HepG2 (cell line): ENCODE measurements around the gene KIAA1614. TPM values are rescaled to one million over a fixed set of nuclear protein-coding genes. Genes with fewer than 3 reads are reported as not detected.

Experiments
- ATF4 ChIP-seq, 2 experiments: fragments of 450-650 bp in 1 of 2; sonication (generic) in 1 of 2; formaldehyde crosslinking; IDR thresholded peaks; 2 replicates each; pipeline versions ENCODE4 v1.5.0 to v1.8.0; 2020 to 2022; ENCODE audit warnings: mild to moderate bottlenecking in 1 of 2, missing genetic modification reagents in 1 of 2
- ATRX ChIP-seq: sonication (generic); formaldehyde crosslinking; IDR thresholded peaks from 2 replicates; pipeline ENCODE4 v1.4.0; 2020; ENCODE audit warnings: missing genetic modification reagents, borderline replicate concordance
- CENPT ChIP-seq: sonication (generic); formaldehyde crosslinking; IDR thresholded peaks from 2 replicates; pipeline ENCODE4 v1.8.0; 2022; ENCODE audit warnings: low read depth, mild to moderate bottlenecking, moderate library complexity, missing genetic modification reagents
- CREB1 ChIP-seq, 2 experiments: fragments of 450-650 bp in 1 of 2; IDR thresholded peaks; 2 replicates each; pipeline ENCODE4 v1.6.1; 2016 to 2017; ENCODE audit warnings: control low read depth in 1 of 2, mild to moderate bottlenecking in 1 of 2, missing compliant biosample characterization in 1 of 2, missing genetic modification characterization in 1 of 2
- CSRNP1 ChIP-seq: sonication (generic); formaldehyde crosslinking; IDR thresholded peaks from 2 replicates; pipeline ENCODE4 v1.8.1; 2023; ENCODE audit warnings: mild to moderate bottlenecking, missing genetic modification reagents
- HNF1B ChIP-seq: sonication (generic); formaldehyde crosslinking; IDR thresholded peaks from 2 replicates; pipeline ENCODE4 v1.5.1; 2020; ENCODE audit warnings: mild to moderate bottlenecking, moderate library complexity, missing genetic modification reagents
- NCOA2 ChIP-seq: sonication (generic); formaldehyde crosslinking; IDR thresholded peaks from 2 replicates; pipeline ENCODE4 v1.8.0; 2022; ENCODE audit warnings: inconsistent platforms
- NR3C1 ChIP-seq: sonication (generic); formaldehyde crosslinking; IDR thresholded peaks from 2 replicates; pipeline ENCODE4 v1.4.0; 2020; ENCODE audit warnings: missing genetic modification reagents
- POLR2AphosphoS5 ChIP-seq: IDR thresholded peaks from 2 replicates; pipeline ENCODE4 v1.6.1; 2012; ENCODE audit warnings: low read depth, low read length
- SKIL ChIP-seq: sonication (generic); formaldehyde crosslinking; IDR thresholded peaks from 2 replicates; pipeline ENCODE4 v1.8.0; 2022; ENCODE audit warnings: missing genetic modification reagents, mild to moderate bottlenecking, moderate library complexity, borderline replicate concordance
- SMARCE1 ChIP-seq: fragments of 450-650 bp; IDR thresholded peaks from 2 replicates; pipeline ENCODE4 v1.6.1; 2017; ENCODE audit warnings: borderline replicate concordance
- TOE1 ChIP-seq: sonication (generic); formaldehyde crosslinking; IDR thresholded peaks from 2 replicates; pipeline ENCODE4 v1.4.0; 2020; ENCODE audit warnings: mild to moderate bottlenecking, missing genetic modification reagents
- ZHX1 ChIP-seq: sonication (generic); formaldehyde crosslinking; IDR thresholded peaks from 2 replicates; pipeline ENCODE4 v1.8.1; 2022; ENCODE audit warnings: low read depth, mild to moderate bottlenecking, missing genetic modification reagents
- ZKSCAN1 ChIP-seq: fragments of 150-350 bp; IDR thresholded peaks from 2 replicates; pipeline ENCODE4 v1.6.1; 2014; ENCODE audit warnings: low read length
- ZNF33A ChIP-seq: sonication (generic); formaldehyde crosslinking; IDR thresholded peaks from 2 replicates; pipeline ENCODE4 v1.5.1; 2020; ENCODE audit warnings: missing genetic modification reagents, mild to moderate bottlenecking, moderate library complexity, borderline replicate concordance
- ZNF354B ChIP-seq: sonication (generic); formaldehyde crosslinking; IDR thresholded peaks from 2 replicates; pipeline ENCODE4 v1.8.0; 2022; ENCODE audit warnings: mild to moderate bottlenecking, missing genetic modification reagents
- ZNF83 ChIP-seq: sonication (generic); formaldehyde crosslinking; IDR thresholded peaks from 2 replicates; pipeline ENCODE4 v1.4.0; 2020; ENCODE audit warnings: missing genetic modification reagents, mild to moderate bottlenecking, borderline replicate concordance
- polyA plus RNA-seq, 8 experiments: library from polyadenylated mRNA; depleted of rRNA in 3 of 8; stranded (reverse) in 7 of 8; unstranded in 1 of 8; fragments of >200 nt; fragmentation: Illumina TruSeq in 4 of 8; extraction: Trizol in 4 of 8; gene quantifications; 2 replicates each; pipeline versions ENCODE4 v1.2.1 to v1.2.3, GENCODE V29; 2011 to 2016; ENCODE audit warnings: low read depth in 4 of 8, missing spikeins in 1 of 8, mixed read lengths in 1 of 8; ENCODE audit not compliant: insufficient read depth in 1 of 8
- total RNA-seq, 5 experiments: library from RNA; depleted of rRNA; stranded (reverse); fragments of >200 nt; fragmentation: Illumina TruSeq; extraction: Trizol; gene quantifications; 2 replicates each; pipeline ENCODE4 v1.2.3, GENCODE V29; 2016; ENCODE audit warnings: low read depth in 1 of 5

The KIAA1614 gene
- total and polyA plus RNA-seq, 2 of the 13 experiments (the other 11 are each of a cell fraction or from before 2014, with no cell fraction given): 0.15 to 0.77 TPM

- no peak for TF ChIP-seq ZHX1 (CRISPR knock-in tag)
- TF ChIP-seq ZKSCAN1: no peak
- no peak for TF ChIP-seq NCOA2
- peak; percentile 58; the same call in 1 of the 2 replicates for TF ChIP-seq HNF1B (CRISPR knock-in tag)
- no peak for TF ChIP-seq CSRNP1
- 0 out of 2 replicates have a peak, but pooled peaks have one; percentile 70 for TF ChIP-seq CENPT (CRISPR knock-in tag)
- TF ChIP-seq NR3C1: no peak
- TF ChIP-seq ZNF354B: no peak
- TF ChIP-seq POLR2AphosphoS5: peak; percentile 35
- no peak for TF ChIP-seq ZNF33A (CRISPR knock-in tag)
- TF ChIP-seq ATF4 (CRISPR knock-in tag; IDR thresholded peaks at IDR 0.05): no peak
- no peak for TF ChIP-seq TOE1 (CRISPR knock-in tag)
- no peak for TF ChIP-seq ATRX (CRISPR knock-in tag)
- TF ChIP-seq SMARCE1: no peak
- TF ChIP-seq CREB1 (IDR thresholded peaks at IDR 0.05): no peak
- TF ChIP-seq CREB1 (CRISPR knock-in tag; IDR thresholded peaks at IDR 0.05): no peak
- peak; percentile 80; the same call in 1 of the 2 replicates for TF ChIP-seq ZNF83 (CRISPR knock-in tag)
- no peak; the same call in 1 of the 2 replicates for TF ChIP-seq SKIL
Observed at GRCh38 chr1:180935326-180936109, 22.8 kb downstream of the KIAA1614 start (continued).
